HG03442 (cell line): ENCODE measurements around the gene VSX1.

Experiments used
- ATAC-seq: cut with Tn5 transposase; IDR thresholded peaks from one replicate; pipeline ENCODE4 v1.9.1; 2021; ENCODE audit warnings: mild to moderate bottlenecking, moderate library complexity; ENCODE audit not compliant: unreplicated experiment

The VSX1 gene

GRCh38 chr20:25054096-25054820, 27.7 kb downstream of the VSX1 start:
- ATAC-seq, result no peak

DNA sequence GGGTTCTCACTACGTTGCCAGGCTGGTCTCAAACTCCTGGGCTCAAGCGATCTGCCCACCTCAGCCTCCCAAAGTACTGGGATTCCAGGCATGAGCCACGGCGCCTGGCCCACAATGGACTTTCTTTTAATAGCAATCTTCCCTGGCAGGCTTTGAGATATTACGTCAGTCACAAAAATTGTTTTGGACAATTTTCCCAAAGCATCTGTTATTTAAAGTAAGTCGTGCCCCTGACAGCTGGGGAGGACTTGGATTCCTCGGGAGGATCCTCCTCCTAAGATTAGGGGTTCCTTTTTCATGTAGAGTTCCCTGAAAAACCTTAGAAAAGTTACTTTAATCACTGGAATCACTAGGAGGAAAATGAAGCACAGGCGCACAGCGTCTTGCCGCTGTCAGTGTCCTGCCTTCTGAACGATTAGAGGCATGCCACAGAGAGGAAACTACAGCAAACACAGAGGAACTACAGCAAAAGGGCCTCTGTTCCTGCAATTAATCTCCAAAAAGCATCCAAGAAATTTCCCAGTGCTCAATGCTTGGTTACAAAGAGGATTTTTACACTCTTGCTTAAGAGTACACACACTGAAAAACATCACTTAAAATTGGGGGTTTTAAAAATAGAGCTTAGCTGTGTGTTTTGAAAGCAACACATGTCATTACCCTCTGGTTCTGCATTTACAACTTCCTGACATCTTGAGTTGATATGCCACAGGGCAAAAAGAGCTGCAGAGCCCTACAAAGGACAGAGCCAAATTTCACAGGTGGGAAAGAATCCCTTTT, 28.5 kb downstream of the VSX1 start:
- ATAC-seq, result no peak

GRCh38 chr20:25052255-25053194, 29.4 kb downstream of the VSX1 start:
- no peak for ATAC-seq

GRCh38 chr20:25051386-25052155, 30.4 kb downstream of the VSX1 start:
- ATAC-seq, result no peak

DNA sequence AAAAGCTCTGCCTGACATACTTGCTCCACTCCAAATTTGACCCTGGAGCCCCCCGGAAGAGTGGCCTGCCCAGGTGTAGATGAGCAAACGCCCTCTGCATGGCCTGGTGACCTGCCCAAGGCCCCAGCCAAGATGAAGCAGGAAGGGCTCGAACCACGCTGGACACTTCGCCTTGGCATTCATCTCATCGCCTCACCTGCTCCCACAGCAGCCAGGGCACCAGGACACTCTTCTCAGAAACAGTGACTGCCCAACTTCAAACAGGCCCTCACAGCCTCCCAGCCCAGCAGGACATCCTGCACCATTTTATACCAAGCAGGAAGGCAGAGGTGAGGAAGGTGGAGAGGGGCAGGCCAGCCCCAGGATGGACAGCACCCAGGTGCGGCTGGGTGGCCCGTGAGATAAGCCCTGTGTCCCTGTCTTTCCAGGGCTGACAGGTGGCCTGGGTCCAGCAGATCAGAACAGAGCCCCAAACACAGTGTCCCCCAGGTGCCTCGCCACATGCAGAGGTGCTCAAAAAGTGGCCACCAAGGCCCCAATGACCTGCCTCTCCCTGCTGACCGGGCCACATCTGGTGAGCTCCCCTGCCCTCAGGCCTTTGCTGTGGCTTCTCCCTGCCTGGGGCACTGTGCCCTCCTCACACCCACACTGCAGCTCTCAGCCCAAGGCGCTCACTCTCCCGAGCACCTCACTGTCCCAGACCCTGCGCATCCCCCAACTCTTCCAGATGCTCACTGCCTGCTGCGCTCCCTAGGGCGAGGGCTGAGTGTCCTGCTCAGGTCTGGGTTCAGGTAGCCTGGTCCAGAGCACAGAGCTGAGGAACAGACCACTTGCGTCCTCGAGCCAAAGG, 31.2 kb downstream of the VSX1 start:
- ATAC-seq, result no peak

DNA sequence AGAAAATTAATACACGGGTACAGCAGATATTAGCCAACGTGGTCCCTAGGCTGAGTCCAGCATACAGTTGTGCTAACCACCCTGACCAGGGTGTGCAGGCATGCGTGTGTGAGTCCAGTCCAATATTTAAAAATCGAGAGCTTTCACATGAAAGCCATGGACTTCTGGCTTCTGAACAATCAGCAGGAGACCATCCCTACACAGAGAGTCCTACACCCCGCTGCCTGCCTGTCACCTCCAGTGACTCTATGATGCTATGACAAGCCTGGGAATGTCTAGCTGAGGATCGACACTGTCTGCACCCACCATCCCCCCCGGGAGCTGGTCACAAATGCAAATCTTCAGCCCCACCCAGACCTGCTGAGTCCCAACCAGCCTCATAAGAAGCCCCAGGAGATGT, 31.9 kb downstream of the VSX1 start:
- no peak for ATAC-seq

- no peak for ATAC-seq
Measured at GRCh38 chr20:25049261-25050060, 32.5 kb downstream of the VSX1 start.

DNA sequence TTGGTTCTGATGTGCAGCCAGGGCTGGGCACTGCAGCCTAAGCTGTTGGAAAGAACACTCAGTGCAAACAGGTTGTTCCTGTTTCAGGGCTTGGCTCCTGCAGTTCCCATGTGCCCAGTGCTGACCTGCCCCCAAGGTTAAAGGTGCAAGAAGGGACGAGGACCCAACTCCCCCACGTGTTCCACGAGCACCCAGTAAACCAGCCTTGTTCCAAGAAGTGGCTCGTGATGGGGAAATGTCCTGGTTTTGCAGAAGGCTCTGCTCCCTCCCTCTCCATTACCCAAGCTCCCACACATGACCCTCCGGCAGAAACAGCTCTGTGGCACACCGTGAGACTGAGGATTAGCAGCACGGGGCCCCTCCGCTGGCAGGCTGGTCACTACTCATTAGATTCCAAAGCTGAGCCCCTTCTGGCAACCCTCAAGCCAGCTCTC, 33.4 kb downstream of the VSX1 start:
- ATAC-seq, result no peak

DNA sequence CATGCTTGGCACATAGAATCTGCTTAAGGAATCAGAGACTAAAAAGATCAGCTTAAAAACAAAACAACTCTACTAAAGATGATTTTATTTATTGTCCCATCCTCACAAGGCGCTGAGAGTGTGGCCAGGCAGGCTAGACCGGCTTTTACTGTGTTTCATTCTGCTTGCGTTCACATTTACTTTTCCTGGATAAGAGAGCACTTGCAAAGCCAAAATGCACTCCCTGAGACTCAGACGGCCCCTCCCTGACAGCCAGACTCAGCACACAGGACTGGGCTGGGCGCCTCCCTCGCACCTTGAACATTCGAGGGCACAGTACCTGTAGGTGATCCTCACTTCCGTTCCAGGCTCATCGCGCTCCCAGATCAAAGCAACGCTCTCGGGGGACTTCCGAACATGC, 34.2 kb downstream of the VSX1 start:
- ATAC-seq, result no peak

GRCh38 chr20:25046736-25047666, 34.9 kb downstream of the VSX1 start:
- no peak for ATAC-seq

GRCh38 chr20:25046181-25046641, 35.7 kb downstream of the VSX1 start:
- ATAC-seq, result no peak

DNA sequence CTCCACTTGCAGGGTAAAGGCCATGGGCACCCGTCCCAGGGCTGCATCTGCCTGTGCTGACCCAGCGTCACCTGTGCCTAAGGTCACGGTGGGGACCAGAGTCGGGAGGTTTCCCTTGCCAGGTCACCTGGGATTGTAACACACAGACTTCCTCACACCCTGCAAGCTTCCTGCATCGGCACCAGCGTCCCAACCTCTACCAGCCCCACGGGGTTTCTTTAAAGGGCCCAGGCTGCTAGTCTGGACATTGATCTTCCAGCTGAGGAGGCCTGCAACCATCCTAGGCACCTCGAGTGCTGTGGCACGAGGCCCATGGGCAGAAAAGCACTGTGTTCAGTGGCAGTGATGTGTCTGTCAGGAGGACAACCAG, 36.6 kb downstream of the VSX1 start:
- no peak for ATAC-seq

DNA sequence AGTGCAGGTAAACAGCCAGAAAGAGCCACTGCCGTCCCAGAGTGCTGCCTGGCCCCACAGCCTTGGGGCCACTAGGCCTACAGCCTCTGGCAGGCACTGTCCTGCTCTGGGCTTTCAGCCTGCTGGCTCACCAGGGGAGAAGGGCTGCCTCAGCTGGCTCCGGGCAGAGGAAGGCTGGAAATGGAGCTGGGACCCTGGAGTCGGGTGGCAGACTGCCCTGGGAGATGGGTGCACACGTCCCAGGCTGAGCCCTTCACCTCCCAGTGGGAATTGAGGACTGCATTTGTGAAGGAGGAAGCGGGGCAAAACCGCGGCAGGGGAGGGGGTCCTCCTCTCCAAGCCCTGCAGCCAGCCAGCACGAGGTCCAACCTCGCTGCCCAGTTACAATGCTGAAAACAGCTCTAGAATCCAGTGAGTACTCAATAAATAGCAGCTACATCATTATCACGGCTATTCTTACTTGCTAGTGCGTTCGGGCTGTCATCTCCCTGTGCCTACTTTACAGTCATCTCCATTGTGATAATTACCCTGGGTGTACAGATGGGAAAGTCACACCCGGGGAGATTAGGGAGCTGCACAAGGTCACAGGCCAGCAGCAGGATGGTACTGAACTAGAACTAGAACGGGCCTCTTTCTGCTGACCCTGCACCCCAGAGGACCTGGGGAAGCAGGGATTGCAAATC, 37.1 kb downstream of the VSX1 start:
- no peak for ATAC-seq

DNA sequence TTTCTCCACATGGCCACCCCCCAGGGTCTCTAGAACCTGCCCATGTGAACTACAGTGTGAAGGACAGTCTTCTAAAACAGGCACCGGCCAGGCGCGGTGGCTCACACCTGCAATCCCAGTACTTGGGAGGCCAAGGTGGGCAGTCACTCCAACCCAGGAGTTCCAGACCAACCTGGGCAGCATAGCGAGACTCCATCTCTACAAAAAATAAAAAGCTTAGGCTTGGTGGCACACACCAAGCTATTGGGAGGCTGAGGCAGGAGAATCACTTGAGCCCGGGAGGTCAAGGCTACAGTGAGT, 37.7 kb downstream of the VSX1 start:
- ATAC-seq, result no peak

DNA sequence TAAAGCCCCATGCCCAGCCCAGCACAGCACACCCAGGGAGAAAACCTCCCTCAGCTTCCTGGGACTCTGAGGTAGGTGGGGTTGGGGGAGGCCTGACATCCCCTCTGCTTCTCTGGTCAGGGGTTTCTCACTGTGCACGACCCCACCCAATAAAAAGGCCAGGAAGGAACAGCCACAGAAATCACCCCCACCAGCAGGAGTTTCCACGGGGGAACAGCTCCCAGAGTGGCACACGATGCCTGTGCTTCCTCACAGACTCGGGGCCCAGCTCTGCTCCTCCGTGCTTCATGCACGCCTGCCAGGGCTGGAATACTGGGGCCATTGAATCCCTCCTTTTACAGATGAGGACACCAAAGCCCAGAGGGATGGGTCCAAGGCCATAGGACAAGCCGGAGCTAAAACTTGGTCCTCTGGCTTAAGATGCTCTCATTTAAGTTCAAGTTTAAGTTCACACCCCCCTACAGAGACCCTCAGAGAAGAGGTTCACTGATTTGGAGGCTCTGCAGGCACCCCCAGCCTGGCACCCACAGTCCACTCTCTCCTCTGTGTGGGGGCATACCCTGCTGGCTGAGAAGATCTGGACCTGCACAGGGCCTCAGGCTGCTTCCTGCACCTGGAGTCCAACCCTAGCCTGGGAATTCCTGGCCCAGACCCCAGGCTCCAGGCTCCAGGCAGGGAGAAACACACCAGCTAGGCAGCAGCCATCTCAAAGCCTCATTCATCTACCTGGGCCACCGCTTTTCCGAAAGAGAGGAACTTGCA, 38.3 kb downstream of the VSX1 start:
- no peak for ATAC-seq
